Measurements from ENCODE around the gene HSD11B2. TPM values are rescaled to one million over a fixed set of nuclear protein-coding genes. Genes with fewer than 3 reads are reported as not detected.

The HSD11B2 gene
- total RNA-seq, 2 experiments from 2014 or later, result 0.86 to 1.1 TPM

GRCh38 chr16:67423611-67424260, 7.2 kb upstream of the HSD11B2 start:
- no peak overlapping the region for H3K4me3 Mint-ChIP-seq
- peaks cover 14% of the 10 kb centered on the region for H3K27me3 Mint-ChIP-seq (ENCODE audit: low read depth)
- no peak for DNase-seq
- no peak overlapping the region for H3K27ac Mint-ChIP-seq
- intact Hi-C loops (cut with micrococcal nuclease), result no loop called here
- no peaks in the 10 kb centered on the region for H3K4me1 Mint-ChIP-seq (ENCODE audit: low read depth)
- no peaks in the 10 kb centered on the region for H3K9me3 Mint-ChIP-seq
- CTCF ChIA-PET, result interaction anchor here (0.6 to 1.6 kb wide), 3 partner anchors 12 to 163 kb away, joined by 3 to 4 read pairs (median 4); no protein-coding TSS in a partner anchor
- H3K36me3 Mint-ChIP-seq (ENCODE audit: low read depth), result no peaks in the 10 kb centered on the region

- CTCF ChIA-PET, result interaction anchor here (0.6 to 2.3 kb wide), 4 partner anchors 10 to 164 kb away, joined by 3 to 7 read pairs (median 3); no protein-coding TSS in a partner anchor
- no peak overlapping the region for H3K27ac Mint-ChIP-seq
- intact Hi-C loops (cut with micrococcal nuclease), result no loop called here
Observed at GRCh38 chr16:67424261-67424615, 6.7 kb upstream of the HSD11B2 start.

GRCh38 chr16:67425061-67425460, 5.9 kb upstream of the HSD11B2 start:
- Mint-ChIP-seq H3K27ac (no peak overlapping the region), H3K36me3 (ENCODE audit: low read depth) (no peaks in the 10 kb centered on the region), H3K4me1 (ENCODE audit: low read depth) (peaks cover 2% of the 10 kb centered on the region), H3K9me3 (no peaks in the 10 kb centered on the region), H3K27me3 (ENCODE audit: low read depth) (peaks cover 20% of the 10 kb centered on the region), H3K4me3 (no peak overlapping the region)
- CTCF ChIA-PET, result interaction anchor here (0.5 to 2.3 kb wide), 6 partner anchors 9 to 1020 kb away, joined by 3 to 7 read pairs (median 4); no protein-coding TSS in a partner anchor
- no peak for DNase-seq
- intact Hi-C loops (cut with micrococcal nuclease), result no loop called here

More at GRCh38 chr16:67424261-67424615, 6.7 kb upstream of the HSD11B2 start:
- H3K4me1 Mint-ChIP-seq (ENCODE audit: low read depth), result no peaks in the 10 kb centered on the region
- no peak overlapping the region for H3K4me3 Mint-ChIP-seq
- no peak for DNase-seq
- H3K36me3 Mint-ChIP-seq (ENCODE audit: low read depth), result no peaks in the 10 kb centered on the region
- H3K27me3 Mint-ChIP-seq (ENCODE audit: low read depth), result peaks cover 18% of the 10 kb centered on the region
- no peaks in the 10 kb centered on the region for H3K9me3 Mint-ChIP-seq

DNA sequence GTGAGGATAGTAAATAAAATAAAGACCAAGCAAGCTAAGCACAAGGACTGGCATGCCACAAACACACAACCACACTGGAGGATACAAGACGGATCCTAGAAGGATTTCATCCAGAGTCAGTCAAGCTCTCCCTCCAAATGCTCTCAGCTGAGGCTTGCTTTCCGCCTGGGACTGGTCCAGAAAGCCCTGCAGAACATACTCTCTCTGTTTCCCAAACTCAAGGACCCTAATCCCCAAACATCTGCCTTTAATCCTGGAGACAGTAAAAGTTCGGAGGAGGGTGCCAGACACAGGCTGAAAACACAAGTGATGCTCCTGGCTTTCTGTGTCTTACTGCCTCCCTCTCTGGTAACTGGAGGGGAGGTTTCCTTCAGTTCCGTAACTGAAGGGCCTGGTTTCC, 5.3 kb upstream of the HSD11B2 start:
- Mint-ChIP-seq H3K27ac (no peak overlapping the region), H3K9me3 (no peaks in the 10 kb centered on the region), H3K27me3 (ENCODE audit: low read depth) (peaks cover 23% of the 10 kb centered on the region), H3K36me3 (ENCODE audit: low read depth) (no peaks in the 10 kb centered on the region), H3K4me3 (no peak overlapping the region), H3K4me1 (ENCODE audit: low read depth) (peaks cover 5% of the 10 kb centered on the region)
- no peak for DNase-seq
- CTCF ChIA-PET, result interaction anchor here (0.8 to 3.9 kb wide), 6 partner anchors 9 to 165 kb away, joined by 3 to 26 read pairs (median 6); no protein-coding TSS in a partner anchor
- intact Hi-C loops (cut with micrococcal nuclease), result no loop called here

DNA sequence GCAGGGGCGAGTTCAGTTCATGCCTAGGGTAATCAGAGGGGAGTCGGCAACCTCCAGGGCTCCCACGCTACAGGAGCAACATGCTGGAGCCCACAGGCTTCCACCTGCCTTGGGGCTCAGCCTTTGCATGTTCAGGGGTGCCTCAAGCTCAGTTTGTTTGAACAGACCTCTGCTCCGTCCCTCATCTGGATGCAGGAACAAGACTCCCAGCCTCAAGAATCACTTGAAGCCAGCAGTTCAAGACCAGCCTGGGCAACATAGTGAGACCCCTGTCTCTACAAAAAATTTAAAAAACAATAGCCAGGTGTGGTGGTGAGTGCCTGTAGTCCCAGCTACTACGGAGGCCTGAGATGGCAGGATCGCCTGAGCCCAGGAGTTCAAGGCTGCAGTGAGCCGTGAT, 4.9 kb upstream of the HSD11B2 start:
- CTCF ChIA-PET, result interaction anchor here (0.8 to 3.9 kb wide), 5 partner anchors 21 to 166 kb away, joined by 3 to 60 read pairs (median 26); no protein-coding TSS in a partner anchor
- H3K9me3 Mint-ChIP-seq, result no peaks in the 10 kb centered on the region
- H3K4me3 Mint-ChIP-seq, result no peak overlapping the region
- intact Hi-C loops (cut with micrococcal nuclease), result no loop called here
- H3K4me1 Mint-ChIP-seq (ENCODE audit: low read depth), result peaks cover 5% of the 10 kb centered on the region
- no peaks in the 10 kb centered on the region for H3K36me3 Mint-ChIP-seq (ENCODE audit: low read depth)
- H3K27me3 Mint-ChIP-seq (ENCODE audit: low read depth), result peaks cover 23% of the 10 kb centered on the region
- no peak overlapping the region for H3K27ac Mint-ChIP-seq
- no peak for DNase-seq

DNA sequence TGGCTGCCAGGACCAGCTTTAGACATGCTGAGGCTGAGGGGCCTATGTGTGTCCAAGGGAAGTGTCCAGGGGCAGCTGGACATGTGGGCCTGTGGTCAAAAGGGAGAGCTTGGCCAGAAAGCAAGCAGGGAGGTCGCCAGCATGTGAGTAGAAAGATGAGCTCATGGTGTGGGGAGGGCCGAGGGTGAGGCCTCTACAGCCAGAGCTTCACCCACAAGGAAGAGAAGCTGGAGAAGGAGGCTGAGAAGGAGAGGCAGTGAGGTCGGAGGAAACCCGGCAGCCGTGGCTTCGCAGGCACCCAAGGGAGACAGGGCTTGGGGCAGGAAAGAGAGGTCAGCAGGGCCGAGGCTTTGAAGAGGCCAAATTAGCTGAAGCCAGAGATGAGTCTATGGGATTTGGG, 4.0 kb upstream of the HSD11B2 start:
- Mint-ChIP-seq H3K4me3 (no peak overlapping the region), H3K4me1 (ENCODE audit: low read depth) (peaks cover 7% of the 10 kb centered on the region), H3K9me3 (no peaks in the 10 kb centered on the region), H3K27ac (no peak overlapping the region), H3K36me3 (ENCODE audit: low read depth) (no peaks in the 10 kb centered on the region), H3K27me3 (ENCODE audit: low read depth) (peaks cover 28% of the 10 kb centered on the region)
- CTCF ChIA-PET, result interaction anchor here (0.7 to 3.9 kb wide), 11 partner anchors 10 to 268 kb away, joined by 3 to 60 read pairs (median 4); partner anchors contain the start of gene ZDHHC1
- no peak for DNase-seq
- intact Hi-C loops (cut with micrococcal nuclease), result no loop called here

- Mint-ChIP-seq H3K4me1 (ENCODE audit: low read depth) (peaks cover 10% of the 10 kb centered on the region), H3K27ac (no peak overlapping the region), H3K36me3 (ENCODE audit: low read depth) (no peaks in the 10 kb centered on the region), H3K4me3 (no peak overlapping the region), H3K9me3 (no peaks in the 10 kb centered on the region), H3K27me3 (ENCODE audit: low read depth) (peaks cover 31% of the 10 kb centered on the region)
- CTCF ChIA-PET, result interaction anchor here (0.6 to 3.9 kb wide), 31 partner anchors 8 to 694 kb away, joined by 3 to 60 read pairs (median 4); partner anchors contain the start of genes ATP6V0D1 and ZDHHC1
- peak; percentile 69 for DNase-seq
- intact Hi-C loops (cut with micrococcal nuclease), result loop anchor here (1.0 kb wide), 3 partner anchors 19 to 86 kb away; no protein-coding TSS in a partner anchor
Observed at GRCh38 chr16:67428146-67428731, 2.7 kb upstream of the HSD11B2 start.

- intact Hi-C loops (cut with micrococcal nuclease), result no loop called here
- no peaks in the 10 kb centered on the region for H3K9me3 Mint-ChIP-seq
- CTCF ChIA-PET, result interaction anchor here (1.2 to 3.9 kb wide), 10 partner anchors 9 to 201 kb away, joined by 4 to 60 read pairs (median 10); partner anchors contain the start of gene ATP6V0D1
- peaks cover 10% of the 10 kb centered on the region for H3K4me1 Mint-ChIP-seq (ENCODE audit: low read depth)
- H3K36me3 Mint-ChIP-seq (ENCODE audit: low read depth), result no peaks in the 10 kb centered on the region
- no peak overlapping the region for H3K27ac Mint-ChIP-seq
- H3K4me3 Mint-ChIP-seq, result peak overlapping the region; percentile 77
- DNase-seq, result no peak
- peaks cover 31% of the 10 kb centered on the region for H3K27me3 Mint-ChIP-seq (ENCODE audit: low read depth)
Observed at GRCh38 chr16:67429053-67429798, 1.7 kb upstream of the HSD11B2 start.

- Mint-ChIP-seq H3K27ac (no peak overlapping the region), H3K27me3 (ENCODE audit: low read depth) (peaks cover 31% of the 10 kb centered on the region), H3K4me3 (peak overlapping the region; percentile 77), H3K9me3 (no peaks in the 10 kb centered on the region), H3K36me3 (ENCODE audit: low read depth) (no peaks in the 10 kb centered on the region), H3K4me1 (ENCODE audit: low read depth) (peaks cover 10% of the 10 kb centered on the region)
- CTCF ChIA-PET, result interaction anchor here (1.1 to 3.9 kb wide), 4 partner anchors 22 to 186 kb away, joined by 3 to 30 read pairs (median 14); no protein-coding TSS in a partner anchor
- no peak for DNase-seq
- intact Hi-C loops (cut with micrococcal nuclease), result no loop called here
Observed at GRCh38 chr16:67429799-67430503, 970 bp upstream of the HSD11B2 start.

DNA sequence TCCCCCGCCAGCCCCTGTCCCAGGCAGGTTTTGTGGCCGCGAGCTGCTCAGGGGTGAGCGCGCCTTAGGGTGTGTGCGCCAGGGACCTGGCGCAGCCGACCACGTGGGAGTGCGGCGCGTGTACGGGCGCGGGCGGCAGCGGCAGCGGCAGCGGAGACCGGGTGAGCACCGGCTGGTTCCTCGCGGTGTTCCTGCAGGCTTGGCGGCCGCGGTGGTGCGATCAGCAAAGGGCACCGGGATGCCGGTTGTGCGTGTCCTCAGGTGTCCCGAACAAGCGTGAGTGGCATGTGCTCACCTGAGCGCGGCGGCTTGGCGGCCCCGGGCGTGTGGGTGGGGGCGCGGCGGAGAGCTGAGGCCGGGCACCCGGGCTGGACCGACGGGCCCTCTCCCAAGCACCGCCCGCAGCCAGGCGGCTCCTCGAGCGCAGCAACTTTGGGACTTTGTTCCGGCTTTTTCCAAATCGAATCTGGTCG, 381 bp upstream of the HSD11B2 start:
- Mint-ChIP-seq H3K4me3 (peak overlapping the region; percentile 77), H3K27me3 (ENCODE audit: low read depth) (peaks cover 31% of the 10 kb centered on the region), H3K9me3 (no peaks in the 10 kb centered on the region), H3K36me3 (ENCODE audit: low read depth) (no peaks in the 10 kb centered on the region), H3K4me1 (ENCODE audit: low read depth) (peaks cover 10% of the 10 kb centered on the region), H3K27ac (no peak overlapping the region)
- peak; percentile 41 for DNase-seq
- CTCF ChIA-PET, result interaction anchor here (1.1 to 1.2 kb wide), 3 partner anchors 24 to 186 kb away, joined by 3 read pairs; partner anchors contain the start of gene FHOD1
- intact Hi-C loops (cut with micrococcal nuclease), result no loop called here

DNA sequence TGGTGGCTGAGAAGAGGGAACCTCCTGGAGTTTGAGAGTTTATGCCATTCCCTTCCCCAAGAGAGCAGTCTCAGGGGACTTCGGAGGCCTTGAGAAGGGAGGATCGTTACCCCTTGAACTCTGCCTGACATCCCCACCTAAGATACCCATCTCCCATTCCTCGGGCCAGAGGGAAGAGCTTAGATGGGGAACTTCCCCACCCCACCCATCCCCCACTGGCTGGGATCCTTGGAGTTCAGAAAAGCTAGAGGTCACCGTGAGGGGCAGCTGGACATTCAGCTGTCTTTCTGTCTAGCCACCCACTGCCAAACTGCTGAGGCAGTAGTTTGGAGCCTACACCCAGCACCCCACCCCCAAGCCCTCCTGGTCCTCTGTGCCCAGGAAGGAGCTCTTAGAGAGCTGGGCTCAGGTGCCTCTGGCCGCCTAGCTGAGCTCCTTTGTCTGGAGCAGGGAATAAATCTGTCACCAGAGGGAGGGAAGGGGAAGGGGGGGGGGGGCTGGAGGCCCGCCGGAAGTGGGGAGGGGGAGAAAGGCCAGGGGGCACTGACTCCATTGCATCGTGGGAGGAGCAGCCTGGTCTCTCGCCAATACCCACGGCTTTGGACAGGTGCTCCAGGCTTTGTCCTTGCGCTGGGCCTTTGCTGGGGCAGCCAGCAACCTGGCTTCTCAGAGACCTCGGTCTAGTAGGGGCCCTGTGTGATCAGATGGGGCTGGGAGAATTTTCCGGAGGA, 1.0 kb downstream of the HSD11B2 start:
- Mint-ChIP-seq H3K4me3 (peak overlapping the region; percentile 47), H3K27ac (no peak overlapping the region), H3K36me3 (ENCODE audit: low read depth) (no peaks in the 10 kb centered on the region), H3K27me3 (ENCODE audit: low read depth) (peaks cover 31% of the 10 kb centered on the region), H3K9me3 (no peaks in the 10 kb centered on the region), H3K4me1 (ENCODE audit: low read depth) (peaks cover 10% of the 10 kb centered on the region)
- CTCF ChIA-PET, result interaction anchor here (0.6 to 1.1 kb wide), 5 partner anchors 15 to 91 kb away, joined by 3 to 9 read pairs (median 4); no protein-coding TSS in a partner anchor
- intact Hi-C loops (cut with micrococcal nuclease), result no loop called here
- no peak for DNase-seq
